Activated T-cell treated with anti-CD3 and anti-CD28 coated beads, Interleukin-2, amount 50 U/mL, for 1 hour (primary cell): ENCODE measurements around the gene SCN2B.
"Not testable (repeated sequence)": the region's sequence is repeated elsewhere in the genome, so short reads cannot be mapped to it uniquely, and the experiment has no call there.

Experiments used
- DNase-seq: peaks from one replicate; pipeline ENCODE4 v3.0.0-alpha.2; 2020

SCN2B gene

GRCh38 chr11:118206391-118207031 lies 30.1 kb upstream of the SCN2B start:
- DNase-seq, result no peak

GRCh38 chr11:118205606-118206378 lies 29.4 kb upstream of the SCN2B start:
- no peak for DNase-seq

DNA sequence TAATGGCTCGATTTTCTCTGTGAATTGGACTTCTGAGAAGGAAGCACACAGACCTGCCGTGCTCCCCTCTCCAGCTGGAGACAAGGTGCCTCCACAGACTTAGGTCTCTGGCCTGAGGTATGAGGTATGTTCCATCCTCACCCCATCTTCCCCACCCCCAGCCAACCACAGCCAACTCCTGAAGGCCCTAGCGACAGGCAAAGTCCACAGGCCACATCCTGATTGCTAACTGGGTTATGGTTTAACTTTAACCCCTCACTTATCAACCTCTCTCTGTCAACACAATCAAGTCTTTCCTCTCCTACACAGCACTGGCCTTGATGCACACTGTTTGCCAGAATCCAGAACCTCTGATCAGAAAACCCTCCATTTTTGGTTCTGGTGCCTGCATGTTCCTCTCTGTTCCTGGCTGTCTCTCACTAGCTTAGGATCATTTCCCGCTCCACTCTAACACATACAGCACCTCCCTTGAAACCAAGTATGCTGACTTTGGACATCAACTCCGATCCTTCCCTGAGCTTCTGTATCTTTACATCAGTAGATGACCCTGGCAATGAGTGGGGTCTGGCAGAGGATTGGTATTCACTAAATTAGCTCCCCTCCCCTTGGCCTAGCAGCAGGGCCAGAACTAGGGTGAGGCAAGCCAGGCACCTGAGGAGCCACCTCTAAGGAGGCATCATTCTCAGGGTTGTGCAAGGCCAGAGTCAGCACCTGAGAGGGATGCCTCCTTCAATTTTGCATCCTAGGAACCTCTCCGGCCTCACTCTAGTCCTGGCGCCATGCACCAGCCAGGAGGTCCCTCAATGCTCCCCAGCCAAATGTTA lies 26.4 kb upstream of the SCN2B start:
- DNase-seq, result peak; percentile 56

DNA sequence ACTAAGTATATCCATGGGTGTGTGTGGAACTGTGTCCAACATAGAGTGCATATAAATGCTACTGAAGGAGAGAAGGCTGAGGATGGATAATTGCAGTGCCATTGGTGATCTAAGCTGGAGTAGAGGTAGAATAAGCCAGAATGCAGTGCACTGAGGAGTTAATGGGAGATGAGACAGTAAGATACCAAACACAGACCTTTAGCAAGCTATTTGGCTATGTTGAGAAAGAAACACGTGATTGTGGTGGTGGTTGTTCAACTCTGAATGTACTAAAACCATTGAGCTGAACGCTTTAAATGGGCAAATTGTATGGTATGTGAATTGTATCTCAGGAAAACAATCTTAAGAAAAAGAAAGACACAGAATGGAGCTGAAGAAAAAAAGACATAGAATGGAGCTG lies 25.5 kb upstream of the SCN2B start:
- no peak for DNase-seq

- peak; percentile 42 for DNase-seq
Observed at GRCh38 chr11:118200901-118201680, 24.7 kb upstream of the SCN2B start.

GRCh38 chr11:118200497-118200896 lies 24.1 kb upstream of the SCN2B start:
- DNase-seq, result no peak

GRCh38 chr11:118199135-118199534 lies 22.7 kb upstream of the SCN2B start:
- DNase-seq, result no peak

DNA sequence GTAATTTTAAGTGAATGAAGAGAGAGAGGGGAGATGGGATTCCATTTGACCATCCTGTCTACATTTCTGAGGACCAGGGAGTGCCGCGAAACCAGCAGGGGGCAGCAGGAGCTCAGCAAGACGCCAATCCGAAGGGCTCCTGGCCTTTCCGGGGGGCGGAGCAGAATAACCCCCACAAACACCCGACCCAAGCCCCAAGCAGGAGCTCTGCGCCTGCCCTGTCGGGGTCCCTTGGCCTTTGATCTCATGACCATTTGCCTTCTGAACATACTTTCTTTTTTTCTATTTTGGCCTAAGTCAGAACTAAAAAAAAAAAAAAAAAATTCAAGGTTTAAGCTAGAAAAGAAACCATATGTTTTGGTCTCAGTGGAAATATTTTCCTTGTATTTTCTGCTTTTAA lies 21.9 kb upstream of the SCN2B start:
- DNase-seq, result peak; percentile 85

- no peak for DNase-seq
Observed at GRCh38 chr11:118194835-118195627, 18.6 kb upstream of the SCN2B start.

DNA sequence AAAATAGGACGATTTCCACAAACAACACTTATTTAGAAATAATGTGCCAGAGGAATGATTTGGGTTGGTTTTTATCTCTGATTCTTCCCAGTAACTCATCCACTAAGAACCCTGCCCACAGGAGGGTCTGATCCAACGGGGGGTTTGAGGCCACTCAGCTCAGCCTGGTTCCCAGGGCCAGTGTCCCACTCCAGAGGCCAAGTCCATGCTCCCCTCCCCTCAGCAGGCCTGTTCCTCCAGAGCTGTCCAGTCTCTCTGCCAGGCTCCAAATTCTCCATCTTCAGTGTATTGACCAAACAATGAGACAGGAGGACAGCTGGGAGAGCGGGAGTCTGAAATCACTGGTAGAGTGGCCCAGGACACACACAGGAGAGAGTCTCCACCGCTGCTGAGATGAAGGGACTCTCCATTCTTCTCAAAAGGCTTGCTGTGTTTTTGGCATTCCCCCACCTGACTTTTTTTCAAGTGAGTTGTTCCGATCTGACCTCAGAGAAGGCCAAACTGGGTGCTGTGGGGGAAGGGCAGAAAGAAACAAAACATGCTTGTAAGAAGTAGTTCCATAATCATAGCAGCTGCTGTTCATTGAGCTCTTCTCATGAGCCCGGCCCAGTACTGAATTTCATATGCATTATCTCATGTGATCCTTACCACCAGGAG lies 17.6 kb upstream of the SCN2B start:
- DNase-seq, result no peak

DNA sequence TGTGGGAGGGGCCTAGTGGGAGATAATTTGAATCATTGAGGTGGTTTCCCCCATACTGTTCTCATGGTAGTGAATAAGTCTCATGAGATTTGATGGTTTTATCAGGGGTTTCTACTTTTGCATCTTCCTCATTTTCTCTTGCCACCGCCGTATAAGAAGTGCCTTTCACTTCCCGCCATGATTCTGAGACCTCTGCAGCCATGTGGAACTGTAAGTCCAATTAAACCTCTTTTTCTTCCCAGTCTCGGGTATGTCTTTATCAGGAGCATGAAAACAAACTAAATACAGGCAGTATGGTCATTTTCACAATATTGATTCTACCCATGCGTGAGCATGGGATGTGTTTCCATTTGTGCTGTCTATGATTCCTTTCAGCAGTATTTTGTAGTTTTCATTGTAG lies 16.4 kb upstream of the SCN2B start:
- not testable (repeated sequence) for DNase-seq

DNA sequence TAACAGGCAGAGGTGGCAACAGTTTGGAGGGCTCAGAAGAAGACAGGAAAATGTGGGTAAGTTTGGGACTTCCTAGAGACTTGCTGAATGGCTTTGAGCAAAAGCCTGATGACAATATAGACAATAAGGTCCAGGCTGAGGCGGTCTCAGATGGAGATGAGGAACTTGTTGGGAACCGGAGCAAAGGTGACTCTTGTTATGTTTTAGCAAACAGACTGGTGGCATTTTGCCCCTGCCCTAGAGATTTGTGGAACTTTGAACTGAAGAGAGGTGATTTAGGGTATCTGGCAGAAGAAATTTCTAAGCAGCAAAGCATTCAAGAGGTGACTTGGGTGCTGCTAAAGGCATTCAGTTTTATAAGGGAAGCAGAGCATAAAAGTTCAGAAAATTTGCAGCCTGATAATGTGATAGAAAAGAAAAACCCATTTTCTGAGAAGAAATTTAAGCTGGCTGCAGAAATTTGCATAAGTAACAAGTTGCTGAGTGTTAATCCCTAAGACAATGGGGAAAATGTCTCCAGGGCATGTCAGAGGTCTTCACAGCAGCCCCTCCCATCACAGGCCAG lies 14.6 kb upstream of the SCN2B start:
- DNase-seq, result not testable (repeated sequence)

- no peak for DNase-seq
Observed at GRCh38 chr11:118186346-118187107, 10.1 kb upstream of the SCN2B start.

DNA sequence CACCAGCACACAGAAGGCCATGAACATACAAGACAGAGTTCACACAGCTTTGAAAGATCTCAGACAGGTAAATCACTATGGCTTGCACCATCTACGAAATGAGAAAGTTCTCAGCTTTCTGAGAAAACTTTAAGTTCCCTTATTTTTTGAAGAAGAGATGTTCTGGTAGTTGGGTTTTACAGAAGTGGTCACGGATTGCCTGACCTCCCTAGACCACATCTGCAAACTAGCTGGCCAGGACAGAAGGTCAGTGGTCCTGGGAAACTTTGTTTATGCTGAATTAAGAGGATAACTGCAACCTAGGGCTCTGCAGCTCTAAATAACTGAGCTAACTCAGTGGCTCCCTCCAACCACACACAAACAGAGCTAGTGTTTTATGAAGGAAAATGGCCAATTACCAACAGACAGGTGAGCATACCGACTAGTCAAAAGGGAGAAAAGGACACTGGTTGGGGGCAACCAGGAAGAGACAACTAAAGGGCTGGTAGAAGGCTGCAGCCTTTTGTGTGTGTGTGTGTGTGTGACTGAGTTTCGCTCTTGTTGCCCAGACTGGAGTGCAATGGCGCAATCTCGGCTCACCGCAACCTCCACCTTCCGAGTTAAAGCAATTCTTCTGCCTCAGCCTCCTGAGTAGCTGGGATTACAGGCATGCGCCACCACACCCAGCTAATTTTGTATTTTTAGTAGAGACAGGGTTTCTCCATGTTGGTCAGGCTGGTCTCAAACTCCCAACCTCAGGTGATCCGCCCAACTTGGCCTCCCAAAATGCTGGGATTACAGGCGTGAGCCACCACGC lies 8.5 kb upstream of the SCN2B start:
- DNase-seq, result no peak

DNA sequence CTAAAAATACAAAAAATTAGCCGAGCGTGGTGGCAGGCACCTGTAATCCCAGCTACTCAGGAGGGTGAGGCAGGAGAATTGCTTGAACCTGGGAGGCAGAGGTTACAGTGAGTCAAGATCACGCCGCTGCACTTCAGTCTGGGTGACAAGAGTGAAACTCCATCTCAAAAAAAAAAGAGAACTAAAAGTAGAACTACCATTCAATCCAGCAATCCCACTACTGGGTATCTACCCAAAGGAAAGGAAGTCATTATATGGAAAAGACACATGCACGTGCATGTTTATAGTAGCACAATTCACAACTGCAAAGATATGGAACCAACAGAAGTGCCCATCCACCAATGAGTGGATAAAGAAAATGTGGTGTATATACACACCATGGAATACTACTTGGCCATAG lies 7.3 kb upstream of the SCN2B start:
- not testable (repeated sequence) for DNase-seq

- no peak for DNase-seq
Observed at GRCh38 chr11:118180300-118180703, 3.9 kb upstream of the SCN2B start.

DNA sequence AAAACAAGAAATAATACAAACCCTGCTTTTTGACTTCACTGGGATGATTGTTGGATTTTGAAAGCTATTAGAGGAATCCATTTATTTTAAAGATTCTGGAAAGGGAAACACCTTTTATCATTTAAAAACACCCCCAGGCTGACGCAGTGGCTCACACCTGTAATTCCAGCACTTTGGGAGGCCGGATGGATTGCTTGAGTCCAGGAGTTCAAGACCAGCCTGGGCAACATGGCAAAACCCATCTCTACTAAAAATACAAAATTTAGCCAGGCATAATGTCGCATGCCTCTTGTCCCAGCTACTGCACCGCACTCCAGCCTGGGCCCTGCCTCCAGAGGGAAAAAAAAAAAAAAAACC lies 317 bp upstream of the SCN2B start:
- no peak for DNase-seq

- DNase-seq, result no peak
Observed at GRCh38 chr11:118175031-118175992, 1.1 kb downstream of the SCN2B start.
